OCI-LY7 (cell line): ENCODE data around the gene BRD8.

Experiments used
- CTCF ChIP-seq: fragments of 200-600 bp; sonication (generic); conservative IDR thresholded peaks from 2 replicates; pipeline ENCODE4 v1.5.1; 2014; ENCODE audit warnings: mild to moderate bottlenecking, antibody characterized with exemption, low read length, moderate library complexity, mixed read lengths
- EZH2phosphoT487 ChIP-seq: fragments of 200-600 bp; sonication (generic); IDR thresholded peaks from 2 replicates; pipeline ENCODE4 v1.6.1; 2018; ENCODE audit warnings: low read depth, borderline replicate concordance, mild to moderate bottlenecking, mixed run types, antibody characterized with exemption, low read length, moderate library complexity, mixed read lengths

GRCh38 chr5:138169124-138169523 is 9.3 kb downstream of the BRD8 start:
- TF ChIP-seq CTCF (no peak), EZH2phosphoT487 (no peak)
